Vagina (tissue), 2 donors: ENCODE data around the gene WT1.

ENCODE experiments used
- POLR2A ChIP-seq, 2 donors: fragments of 450-650 bp; IDR thresholded peaks; one replicate each; pipeline ENCODE4 v1.6.1; 2017; ENCODE audit warnings: antibody characterized with exemption in 2 of 2, mild to moderate bottlenecking in 2 of 2, moderate library complexity in 2 of 2
- POLR2AphosphoS5 ChIP-seq, 2 donors: sonication (generic); formaldehyde crosslinking; IDR thresholded peaks; one replicate each; pipeline ENCODE4 v1.9.0; 2017; ENCODE audit warnings: antibody characterized with exemption in 2 of 2, mild to moderate bottlenecking in 2 of 2, low read depth in 1 of 2; ENCODE audit not compliant: insufficient read depth in 1 of 2
- TF ChIP-seq, protein P1 (sequence below), 3 experiments: fragments of 450-650 bp in 2 of 3; fragments of 200-600 bp in 1 of 3; sonication (generic) in 1 of 3; IDR thresholded peaks; one replicate each; pipeline ENCODE4 v1.5.1; 2017 to 2019; ENCODE audit warnings: antibody characterized with exemption in 3 of 3, mild to moderate bottlenecking in 2 of 3, moderate library complexity in 2 of 3

DNA sequence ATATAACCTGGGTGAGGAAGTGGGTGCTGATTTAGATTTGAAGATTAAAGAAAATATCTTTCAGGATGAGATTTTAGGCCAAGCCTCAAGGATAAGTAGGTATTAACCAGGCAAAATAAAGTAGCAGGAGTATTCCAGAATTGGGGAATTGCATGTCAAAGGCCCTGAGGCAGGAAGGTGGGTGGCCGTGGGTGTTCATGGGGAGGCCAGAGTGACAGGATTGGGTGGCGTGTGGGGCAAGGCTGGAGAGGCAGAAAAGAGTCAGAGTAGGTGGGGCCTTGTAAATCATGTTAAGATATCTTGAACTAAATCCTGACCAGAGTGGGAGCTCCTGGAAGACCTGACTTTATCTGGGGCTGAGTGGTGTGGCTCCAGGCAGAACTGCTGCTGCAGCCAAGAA, 19.7 kb upstream of the WT1 start:
- no peak for TF ChIP-seq POLR2AphosphoS5 (IDR thresholded peaks at IDR 0.05; ENCODE audit: insufficient read depth in 1 of 2, low read depth in 1 of 2)
- TF ChIP-seq, protein P1, sequence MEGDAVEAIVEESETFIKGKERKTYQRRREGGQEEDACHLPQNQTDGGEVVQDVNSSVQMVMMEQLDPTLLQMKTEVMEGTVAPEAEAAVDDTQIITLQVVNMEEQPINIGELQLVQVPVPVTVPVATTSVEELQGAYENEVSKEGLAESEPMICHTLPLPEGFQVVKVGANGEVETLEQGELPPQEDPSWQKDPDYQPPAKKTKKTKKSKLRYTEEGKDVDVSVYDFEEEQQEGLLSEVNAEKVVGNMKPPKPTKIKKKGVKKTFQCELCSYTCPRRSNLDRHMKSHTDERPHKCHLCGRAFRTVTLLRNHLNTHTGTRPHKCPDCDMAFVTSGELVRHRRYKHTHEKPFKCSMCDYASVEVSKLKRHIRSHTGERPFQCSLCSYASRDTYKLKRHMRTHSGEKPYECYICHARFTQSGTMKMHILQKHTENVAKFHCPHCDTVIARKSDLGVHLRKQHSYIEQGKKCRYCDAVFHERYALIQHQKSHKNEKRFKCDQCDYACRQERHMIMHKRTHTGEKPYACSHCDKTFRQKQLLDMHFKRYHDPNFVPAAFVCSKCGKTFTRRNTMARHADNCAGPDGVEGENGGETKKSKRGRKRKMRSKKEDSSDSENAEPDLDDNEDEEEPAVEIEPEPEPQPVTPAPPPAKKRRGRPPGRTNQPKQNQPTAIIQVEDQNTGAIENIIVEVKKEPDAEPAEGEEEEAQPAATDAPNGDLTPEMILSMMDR (IDR thresholded peaks at IDR 0.05): no peak
- TF ChIP-seq POLR2A (IDR thresholded peaks at IDR 0.05): no peak
